ENCODE measurements around the gene MAP6. TPM values are rescaled to one million over a fixed set of nuclear protein-coding genes. Genes with fewer than 3 reads are reported as not detected.

MAP6 gene
- total RNA-seq, 2 experiments from 2014 or later, result not detected

DNA sequence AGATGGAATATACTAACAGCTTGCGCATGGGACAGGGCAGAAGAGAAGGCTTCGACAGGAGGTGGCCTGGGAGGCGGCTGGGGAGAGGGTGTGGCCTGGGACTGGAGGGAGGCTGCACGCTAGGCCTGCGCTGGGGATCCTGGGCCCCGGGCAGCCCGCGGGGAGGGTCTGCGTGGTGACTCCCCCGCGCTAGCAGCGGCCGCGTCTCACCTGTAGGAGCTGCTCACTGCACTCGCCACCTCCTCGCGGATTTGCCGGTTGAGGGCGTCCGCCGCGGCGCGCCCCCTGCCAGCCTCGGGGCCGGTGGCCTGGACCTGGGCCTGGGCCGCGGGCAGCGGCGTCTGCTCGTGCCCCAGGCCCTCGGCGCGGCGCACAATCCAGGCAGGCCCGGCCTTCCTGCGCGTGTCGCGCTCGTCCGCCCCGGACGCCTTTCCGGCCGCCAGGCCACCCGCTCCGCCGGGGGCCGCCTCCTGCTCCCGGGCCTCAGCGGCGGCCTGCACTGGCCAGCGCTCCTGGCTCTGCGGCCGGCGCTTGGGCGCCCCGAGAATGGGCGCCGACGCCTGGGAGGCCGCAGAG, 1.5 kb downstream of the MAP6 start:
- intact Hi-C loops (cut with DNase I, micrococcal nuclease), result no loop called here
- no peak overlapping the region for H3K27ac Mint-ChIP-seq
- H3K9me3 Mint-ChIP-seq, result no peaks in the 10 kb centered on the region

DNA sequence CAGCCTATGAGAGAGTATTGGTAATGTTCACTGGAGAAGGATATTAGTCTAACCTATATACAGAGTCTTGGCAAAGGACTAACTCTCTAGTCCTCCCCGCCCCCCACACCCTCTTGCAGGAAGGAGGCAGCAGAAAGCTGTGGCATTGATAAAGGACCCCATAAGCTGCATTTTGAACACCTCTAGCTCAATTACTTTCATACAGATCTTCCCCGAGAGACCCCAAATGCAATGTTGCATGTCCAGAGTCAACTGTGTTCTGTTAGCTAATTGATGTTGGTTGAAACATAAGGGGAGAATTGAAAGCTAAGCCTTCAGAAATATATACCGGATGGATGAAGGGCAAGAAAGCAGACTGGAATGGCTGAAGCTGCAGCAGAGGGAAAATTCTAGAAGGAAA, 2.8 kb downstream of the MAP6 start:
- no peak for ATAC-seq (ENCODE audit: poor library complexity)
- Mint-ChIP-seq H3K27me3 (peaks cover 69% of the 10 kb centered on the region), H3K27ac (no peak overlapping the region), H3K4me1 (ENCODE audit: low read depth) (peaks cover 16% of the 10 kb centered on the region), H3K9me3 (no peaks in the 10 kb centered on the region), H3K4me3 (peak overlapping the region; percentile 60), H3K36me3 (ENCODE audit: low read depth) (no peaks in the 10 kb centered on the region)
- TF ChIP-seq, protein P1, sequence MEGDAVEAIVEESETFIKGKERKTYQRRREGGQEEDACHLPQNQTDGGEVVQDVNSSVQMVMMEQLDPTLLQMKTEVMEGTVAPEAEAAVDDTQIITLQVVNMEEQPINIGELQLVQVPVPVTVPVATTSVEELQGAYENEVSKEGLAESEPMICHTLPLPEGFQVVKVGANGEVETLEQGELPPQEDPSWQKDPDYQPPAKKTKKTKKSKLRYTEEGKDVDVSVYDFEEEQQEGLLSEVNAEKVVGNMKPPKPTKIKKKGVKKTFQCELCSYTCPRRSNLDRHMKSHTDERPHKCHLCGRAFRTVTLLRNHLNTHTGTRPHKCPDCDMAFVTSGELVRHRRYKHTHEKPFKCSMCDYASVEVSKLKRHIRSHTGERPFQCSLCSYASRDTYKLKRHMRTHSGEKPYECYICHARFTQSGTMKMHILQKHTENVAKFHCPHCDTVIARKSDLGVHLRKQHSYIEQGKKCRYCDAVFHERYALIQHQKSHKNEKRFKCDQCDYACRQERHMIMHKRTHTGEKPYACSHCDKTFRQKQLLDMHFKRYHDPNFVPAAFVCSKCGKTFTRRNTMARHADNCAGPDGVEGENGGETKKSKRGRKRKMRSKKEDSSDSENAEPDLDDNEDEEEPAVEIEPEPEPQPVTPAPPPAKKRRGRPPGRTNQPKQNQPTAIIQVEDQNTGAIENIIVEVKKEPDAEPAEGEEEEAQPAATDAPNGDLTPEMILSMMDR (IDR thresholded peaks at IDR 0.05), result no peak
- Histone ChIP-seq H3K9me3 (ENCODE audit: control insufficient read depth in 1 of 2, insufficient read depth in 1 of 2, low read length in 2 of 2) (peaks cover 0 to 12% of the 10 kb centered on the region in 2 experiments), H3K4me1 (ENCODE audit: insufficient read depth, low read length) (peaks cover 22% of the 10 kb centered on the region), H3K27me3 (ENCODE audit: control insufficient read depth in 1 of 2, insufficient read depth in 2 of 2, low read length in 2 of 2) (peaks cover 51 to 62% of the 10 kb centered on the region in 2 experiments), H3K27ac (ENCODE audit: low read depth in 1 of 2, low read length in 2 of 2) (no peak overlapping the region), H3K4me3 (ENCODE audit: low read length) (no peak overlapping the region), H3K36me3 (ENCODE audit: insufficient read depth, low read length) (no peaks in the 10 kb centered on the region)
- CTCF ChIA-PET, result no interaction called here
- no peak for DNase-seq
- POLR2A ChIA-PET, result no interaction called here
- intact Hi-C loops (cut with DNase I, micrococcal nuclease), result no loop called here

More for the DNA sequence above, 1.5 kb downstream of the MAP6 start:
- Mint-ChIP-seq H3K4me1 (ENCODE audit: low read depth) (peaks cover 16% of the 10 kb centered on the region), H3K27me3 (peaks cover 83% of the 10 kb centered on the region), H3K36me3 (ENCODE audit: low read depth) (no peaks in the 10 kb centered on the region), H3K4me3 (peak overlapping the region; percentile 77)
- Histone ChIP-seq H3K4me3 (ENCODE audit: low read length) (no peak overlapping the region), H3K27ac (ENCODE audit: low read depth in 1 of 2, low read length in 2 of 2) (no peak overlapping the region), H3K27me3 (ENCODE audit: control insufficient read depth in 1 of 2, insufficient read depth in 2 of 2, low read length in 2 of 2) (peaks cover 51 to 72% of the 10 kb centered on the region in 2 experiments), H3K4me1 (ENCODE audit: insufficient read depth, low read length) (peaks cover 22% of the 10 kb centered on the region), H3K9me3 (ENCODE audit: control insufficient read depth in 1 of 2, insufficient read depth in 1 of 2, low read length in 2 of 2) (peaks cover 0 to 12% of the 10 kb centered on the region in 2 experiments), H3K36me3 (ENCODE audit: insufficient read depth, low read length) (no peaks in the 10 kb centered on the region)
- POLR2A ChIA-PET, result no interaction called here
- ATAC-seq (ENCODE audit: poor library complexity), result no peak
- TF ChIP-seq, protein P1 (IDR thresholded peaks at IDR 0.05), result no peak
- DNase-seq, result peak in 2 of 14 experiments; percentile 9 to 25
- CTCF ChIA-PET, result no interaction called here

DNA sequence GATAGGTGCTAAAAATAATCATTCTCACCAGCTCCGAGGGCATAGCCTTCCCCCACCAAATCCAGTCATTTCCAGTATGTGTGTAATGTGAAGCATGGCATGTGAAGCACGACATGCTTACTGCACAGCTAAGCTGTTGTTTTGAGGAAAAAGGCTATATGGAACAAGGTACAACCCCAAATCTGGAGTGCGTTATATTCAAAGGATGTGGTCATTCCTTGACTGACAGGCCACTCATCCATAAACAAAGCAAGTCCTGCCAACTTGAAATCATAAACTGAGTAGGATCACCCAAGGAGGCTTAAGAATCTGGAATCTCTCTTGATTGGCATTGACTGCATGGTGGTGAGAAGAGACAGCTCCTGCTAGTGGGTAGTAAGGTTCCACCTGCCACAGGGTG, 3.7 kb downstream of the MAP6 start:
- peaks cover 52 to 54% of the 10 kb centered on the region in 2 experiments for H3K27me3 ChIP-seq (ENCODE audit: control insufficient read depth in 1 of 2, insufficient read depth in 2 of 2, low read length in 2 of 2)
- TF ChIP-seq, protein P1 (IDR thresholded peaks at IDR 0.05), result no peak
- ATAC-seq (ENCODE audit: poor library complexity), result no peak
- Mint-ChIP-seq H3K4me3 (no peak overlapping the region), H3K27me3 (peaks cover 66% of the 10 kb centered on the region), H3K4me1 (ENCODE audit: low read depth) (peaks cover 16% of the 10 kb centered on the region), H3K9me3 (no peaks in the 10 kb centered on the region), H3K27ac (no peak overlapping the region), H3K36me3 (ENCODE audit: low read depth) (no peaks in the 10 kb centered on the region)
- H3K9me3 ChIP-seq (ENCODE audit: control insufficient read depth in 1 of 2, insufficient read depth in 1 of 2, low read length in 2 of 2), result peaks cover 0 to 12% of the 10 kb centered on the region in 2 experiments
- peaks cover 22% of the 10 kb centered on the region for H3K4me1 ChIP-seq (ENCODE audit: insufficient read depth, low read length)
- intact Hi-C loops (cut with DNase I, micrococcal nuclease), result no loop called here
- no peak overlapping the region for H3K4me3 ChIP-seq (ENCODE audit: low read length)
- no peak for DNase-seq
- ChIA-PET CTCF (no interaction called here), POLR2A (no interaction called here)
- H3K27ac ChIP-seq (ENCODE audit: low read depth in 1 of 2, low read length in 2 of 2), result no peak overlapping the region
- no peaks in the 10 kb centered on the region for H3K36me3 ChIP-seq (ENCODE audit: insufficient read depth, low read length)
